Measurements from ENCODE around the gene ZBTB7C.

The ZBTB7C gene

DNA sequence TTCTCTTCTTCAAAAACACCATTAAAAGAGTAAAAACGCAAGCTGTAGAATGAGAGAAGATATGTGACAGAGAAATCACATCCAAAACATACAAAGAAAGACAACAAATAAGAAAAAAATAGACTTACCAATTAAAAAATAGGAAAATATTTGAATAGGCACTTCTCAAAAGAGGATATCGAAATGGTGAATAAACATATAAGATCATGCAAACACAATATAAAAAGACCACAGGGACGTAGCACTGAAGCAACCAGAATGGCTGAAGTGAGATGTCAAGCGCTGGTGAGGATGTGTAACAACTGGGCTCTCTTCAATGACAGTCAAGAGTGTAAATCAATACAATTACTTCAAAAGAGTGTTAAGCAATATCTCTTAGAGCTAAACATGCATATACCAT lies 202.3 kb downstream of the ZBTB7C start:
- no peak for DNase-seq

GRCh38 chr18:48203961-48204666 lies 205.1 kb downstream of the ZBTB7C start:
- no peak for DNase-seq

DNA sequence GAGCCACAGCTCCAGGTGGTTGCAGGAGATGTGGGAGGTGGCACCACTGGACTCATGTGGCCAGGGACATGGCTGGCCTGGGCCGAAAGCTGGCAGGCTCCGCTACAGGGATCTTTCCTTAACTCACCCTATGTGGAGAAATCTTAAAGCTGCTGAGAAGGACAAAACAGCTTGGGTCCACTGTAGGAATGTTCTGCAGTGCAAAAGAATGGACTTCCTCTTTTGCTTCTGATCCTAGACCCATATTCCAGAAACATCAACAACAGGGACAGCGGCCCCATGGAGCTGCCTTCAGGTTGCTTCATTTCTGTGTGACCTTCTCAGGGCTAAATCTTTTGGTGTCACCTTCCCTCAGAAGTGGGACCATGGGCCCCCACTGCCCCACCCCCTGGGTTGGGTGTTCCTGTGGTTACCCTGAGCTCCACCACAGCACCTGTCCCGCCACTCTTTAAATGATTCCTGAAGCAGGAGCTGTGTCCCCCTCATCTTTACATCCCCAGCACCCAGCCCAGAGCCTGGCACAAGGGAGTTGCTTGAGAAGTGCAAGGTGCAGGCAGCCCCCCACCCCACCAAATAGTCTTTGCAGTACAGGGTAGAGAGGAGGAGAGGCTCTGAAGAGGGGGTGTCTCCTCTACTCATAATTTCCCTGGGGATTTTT lies 205.8 kb downstream of the ZBTB7C start:
- no peak for DNase-seq

DNA sequence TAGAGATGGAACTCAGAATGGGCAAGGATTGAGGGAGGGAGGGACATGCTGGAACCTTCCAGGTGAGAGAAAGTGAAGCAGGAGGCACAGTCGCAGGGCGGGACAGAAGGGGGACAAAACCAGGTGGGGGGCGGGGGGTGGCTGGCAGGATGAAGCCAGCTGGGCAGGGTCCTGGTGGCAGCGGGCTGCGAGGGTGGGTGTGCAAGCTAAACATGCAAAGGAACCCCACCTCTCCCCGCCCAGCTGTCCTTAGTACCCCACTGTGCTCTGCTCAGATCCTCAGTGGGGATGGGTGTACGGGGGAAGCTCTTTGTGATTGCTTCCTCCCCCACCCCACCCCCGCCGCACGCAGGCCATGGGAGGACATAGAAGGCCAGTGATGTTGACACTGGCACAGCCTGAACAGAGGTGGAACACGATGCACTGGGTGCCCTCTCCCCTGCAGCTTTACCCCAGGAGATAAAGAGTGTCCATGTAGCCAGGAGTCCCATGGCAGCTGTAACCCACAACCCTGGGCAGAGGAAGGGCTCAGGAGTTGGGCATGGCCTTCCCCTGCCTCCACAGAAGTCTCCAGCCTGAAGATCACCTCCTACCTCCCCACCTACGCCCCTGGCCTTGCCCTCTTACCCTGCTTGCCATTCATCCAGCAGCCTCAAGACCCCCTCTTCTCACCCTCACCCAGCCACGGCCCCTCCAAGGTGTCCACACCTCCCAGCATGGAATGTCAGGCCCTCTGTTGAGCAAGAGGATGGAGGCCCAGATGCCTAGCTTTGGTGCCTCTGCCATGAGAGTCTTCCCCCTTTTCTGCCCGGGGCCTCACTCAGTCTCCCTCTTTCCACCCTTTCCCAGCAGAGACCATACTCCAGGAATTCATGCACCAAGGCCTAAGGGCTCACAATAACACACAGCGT lies 206.6 kb downstream of the ZBTB7C start:
- DNase-seq, result no peak

DNA sequence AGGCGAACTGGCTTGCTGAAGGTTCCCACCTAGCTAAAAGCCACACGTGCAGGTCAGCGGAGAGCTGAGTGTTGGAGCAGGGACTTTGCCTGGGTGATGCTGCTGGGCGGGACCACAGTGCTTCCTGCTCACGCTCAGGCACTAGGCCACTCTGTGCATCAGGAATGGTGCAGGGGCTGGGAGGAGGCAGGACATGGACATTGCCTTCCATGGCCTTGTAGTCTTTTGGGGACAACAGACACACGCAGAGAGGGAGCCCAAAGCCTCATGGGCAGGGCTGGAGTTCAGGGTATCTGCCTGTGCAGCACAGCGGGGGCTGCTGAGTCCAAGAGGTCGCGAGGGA lies 207.2 kb downstream of the ZBTB7C start:
- DNase-seq, result no peak

DNA sequence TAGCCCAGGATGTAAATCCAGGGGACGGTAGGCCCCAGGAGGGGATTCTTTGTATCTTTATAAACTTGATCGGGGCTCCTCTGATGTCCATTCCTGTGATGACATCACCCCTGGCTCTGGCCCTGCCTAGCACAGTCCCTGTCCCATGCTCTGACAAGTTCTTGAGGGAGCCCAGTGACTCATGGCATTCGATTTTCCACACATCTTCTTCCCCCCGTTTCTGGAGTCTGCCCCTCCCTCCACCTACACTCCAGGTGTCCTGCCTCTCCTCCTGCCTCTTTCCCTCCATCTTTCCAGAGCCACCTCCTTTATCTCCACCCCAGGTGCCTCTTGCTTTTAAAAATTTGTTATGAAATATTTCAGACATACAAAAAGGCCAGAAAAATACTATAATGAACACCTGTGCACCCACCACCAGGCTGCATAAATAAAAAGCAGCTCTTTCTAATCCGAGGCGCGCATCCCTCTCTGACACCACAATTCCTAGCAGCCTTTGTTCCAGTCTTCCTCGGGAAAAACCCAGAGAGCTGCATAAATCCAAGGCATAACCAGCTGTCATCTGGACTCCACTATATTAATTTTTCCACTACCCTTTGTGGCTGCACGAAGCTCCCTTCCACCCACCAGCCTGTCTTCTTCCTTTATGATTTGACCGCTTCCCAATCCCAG lies 207.7 kb downstream of the ZBTB7C start:
- DNase-seq, result no peak

- no peak for DNase-seq
These were observed 208.4 kb downstream of the ZBTB7C start for GRCh38 chr18:48200631-48201336.

GRCh38 chr18:48199399-48199798 lies 209.8 kb downstream of the ZBTB7C start:
- no peak for DNase-seq

GRCh38 chr18:48197819-48198218 lies 211.4 kb downstream of the ZBTB7C start:
- no peak for DNase-seq

DNA sequence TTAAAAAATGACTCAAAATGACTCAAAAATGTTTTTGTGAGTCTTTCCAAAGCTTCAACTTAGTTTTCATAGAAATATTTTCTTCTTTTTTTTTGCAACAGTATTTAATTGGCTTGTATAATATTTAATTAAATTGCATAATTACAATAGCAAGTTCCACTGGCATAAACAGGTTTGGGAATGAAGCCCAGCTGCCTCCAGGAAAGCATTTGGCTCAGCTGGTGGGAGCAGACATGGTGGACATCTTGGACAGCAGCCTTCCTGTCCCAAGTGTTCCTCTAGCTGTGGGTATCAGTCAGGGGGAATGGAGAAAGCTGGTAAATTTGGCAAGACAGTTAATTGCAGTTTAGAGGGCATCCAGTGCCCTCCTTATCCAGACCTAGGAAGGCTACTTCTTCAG lies 213.4 kb downstream of the ZBTB7C start:
- no peak for DNase-seq

- DNase-seq, result no peak
These were observed 214.5 kb downstream of the ZBTB7C start for GRCh38 chr18:48194591-48195181.

DNA sequence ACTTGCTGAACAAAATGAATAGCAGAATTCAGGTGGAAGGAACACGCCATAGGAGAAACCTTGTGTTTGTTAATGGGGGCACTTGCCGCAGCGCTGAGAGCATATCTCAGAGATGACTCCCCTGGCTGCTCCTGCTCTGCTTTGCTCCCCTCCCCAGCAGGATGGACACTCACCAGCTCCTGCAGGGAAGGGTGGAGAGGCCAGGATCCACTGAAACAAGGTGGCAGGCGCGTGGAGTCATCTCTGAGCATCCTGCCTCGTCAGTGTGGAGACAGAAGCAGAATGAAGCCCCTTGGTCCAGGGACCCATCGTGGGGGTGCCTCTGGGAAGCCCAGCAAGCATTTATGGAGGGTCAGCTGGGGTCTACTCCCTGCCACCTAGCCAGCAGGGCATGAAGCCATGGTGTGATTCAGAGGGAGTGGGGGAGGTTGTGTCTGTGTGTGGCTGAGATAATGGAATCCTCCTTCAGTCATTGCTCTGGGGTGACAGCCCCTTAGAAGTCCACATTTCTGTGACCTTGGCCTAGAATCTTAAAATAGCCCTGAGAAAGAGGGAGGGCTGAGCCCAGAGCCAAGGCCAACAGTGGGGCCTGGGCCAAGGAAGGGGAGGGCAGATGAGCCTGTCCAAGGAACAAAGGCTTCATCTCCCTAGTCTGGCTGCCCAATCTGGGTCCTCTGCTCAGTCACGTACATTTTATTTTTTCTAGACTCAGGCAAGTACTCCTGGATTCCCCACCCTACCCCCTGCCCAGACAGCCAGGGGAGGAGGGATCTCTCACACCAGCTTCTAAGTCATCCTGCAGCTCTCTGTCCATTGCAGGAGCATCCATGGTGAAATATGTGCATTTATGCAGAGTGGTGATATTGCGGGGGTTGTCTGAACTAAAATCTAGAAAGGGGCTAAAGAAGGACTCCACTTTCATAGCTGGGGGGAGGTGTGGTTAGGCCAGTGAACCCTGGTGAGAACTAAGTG lies 215.4 kb downstream of the ZBTB7C start:
- DNase-seq, result no peak

- no peak for DNase-seq
These were observed 216.6 kb downstream of the ZBTB7C start for GRCh38 chr18:48192542-48192941.

DNA sequence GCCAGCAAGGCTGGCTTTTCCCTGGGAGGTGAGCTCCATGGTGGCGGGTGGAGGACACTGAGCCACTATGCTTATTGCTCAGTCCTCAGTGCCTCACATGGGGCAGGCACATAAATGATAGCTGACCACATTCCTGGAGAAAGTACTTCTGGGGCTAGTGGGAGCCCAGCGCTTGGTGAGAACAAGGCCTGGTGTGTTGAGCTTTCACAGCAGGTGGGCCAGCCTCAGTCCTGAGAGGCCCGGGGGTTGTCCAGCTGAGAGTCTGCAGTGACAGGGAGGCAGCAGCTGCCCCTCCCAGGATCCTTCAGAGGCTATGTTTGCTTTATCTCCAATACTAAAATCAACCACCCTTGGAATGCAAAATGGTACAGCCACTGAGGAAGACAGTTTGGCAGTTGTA lies 217.7 kb downstream of the ZBTB7C start:
- no peak for DNase-seq

DNA sequence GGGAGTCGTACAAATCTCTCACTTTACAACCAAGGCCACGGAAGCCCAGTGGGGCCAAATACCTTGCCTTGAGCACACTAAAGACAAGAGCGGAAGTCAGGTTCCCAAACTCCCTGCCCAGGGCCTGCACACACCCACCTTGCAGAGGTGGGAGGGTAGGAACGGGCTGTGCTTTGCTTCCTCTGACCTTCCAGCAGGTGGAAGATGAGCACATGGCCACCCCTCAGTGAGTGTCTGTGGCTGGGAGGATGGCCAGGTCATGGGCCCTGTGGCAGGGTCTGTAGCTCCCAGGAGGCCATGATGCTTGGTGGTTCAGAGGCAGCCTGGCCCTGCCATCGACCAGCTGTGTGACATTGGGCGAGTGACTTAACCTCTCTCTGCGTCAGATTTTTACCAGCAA lies 218.2 kb downstream of the ZBTB7C start:
- no peak for DNase-seq

DNA sequence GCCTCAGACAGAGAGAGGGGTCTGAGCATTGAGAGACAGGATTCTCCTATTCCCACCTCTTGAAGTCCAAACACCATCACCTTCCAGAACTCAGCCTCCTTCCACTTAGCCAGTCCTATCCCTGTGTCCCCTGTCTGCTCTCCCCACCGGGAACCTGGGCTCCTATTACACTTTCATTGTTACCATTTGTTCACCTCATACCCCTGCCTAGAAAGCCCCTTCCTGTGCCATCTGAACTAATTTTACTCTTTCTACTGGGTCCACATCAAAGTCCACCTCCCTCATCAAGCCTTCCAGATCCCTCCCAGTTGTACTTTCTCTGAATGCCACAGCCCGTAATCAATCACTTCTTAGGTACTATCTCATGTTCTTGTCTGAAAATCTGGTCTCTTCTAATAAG lies 220.6 kb downstream of the ZBTB7C start:
- DNase-seq, result no peak

GRCh38 chr18:48186861-48187260 lies 222.3 kb downstream of the ZBTB7C start:
- no peak for DNase-seq

DNA sequence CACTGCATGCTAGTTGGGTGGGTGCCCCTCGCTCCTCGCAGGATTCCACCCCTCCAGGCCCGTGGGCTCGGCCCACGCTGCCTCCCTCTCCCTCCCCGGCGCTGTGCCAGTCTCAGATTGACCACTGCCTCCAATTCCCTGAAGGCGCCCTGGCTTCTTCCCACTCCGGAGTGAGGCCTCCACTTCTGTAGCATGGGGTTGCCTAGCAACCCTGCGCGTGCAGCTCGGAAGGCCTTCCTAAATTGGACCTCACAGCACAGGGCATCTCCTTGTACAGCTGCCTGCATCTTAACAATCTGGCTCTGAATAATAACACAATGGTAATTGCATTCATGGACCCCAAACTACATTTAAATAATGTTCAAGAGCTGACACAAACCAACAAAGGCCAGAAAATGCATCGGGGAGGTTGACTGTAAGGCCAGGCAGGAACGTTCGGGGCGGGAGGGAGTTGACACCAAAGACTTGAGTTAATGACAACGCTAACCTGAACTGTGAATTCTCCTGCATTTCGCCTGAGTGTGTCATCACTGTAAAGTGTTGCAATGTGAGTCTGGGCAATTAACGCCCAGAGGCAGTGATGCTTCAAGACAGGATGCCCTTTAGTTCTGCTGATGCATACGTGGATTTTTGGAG lies 222.9 kb downstream of the ZBTB7C start:
- no peak for DNase-seq

DNA sequence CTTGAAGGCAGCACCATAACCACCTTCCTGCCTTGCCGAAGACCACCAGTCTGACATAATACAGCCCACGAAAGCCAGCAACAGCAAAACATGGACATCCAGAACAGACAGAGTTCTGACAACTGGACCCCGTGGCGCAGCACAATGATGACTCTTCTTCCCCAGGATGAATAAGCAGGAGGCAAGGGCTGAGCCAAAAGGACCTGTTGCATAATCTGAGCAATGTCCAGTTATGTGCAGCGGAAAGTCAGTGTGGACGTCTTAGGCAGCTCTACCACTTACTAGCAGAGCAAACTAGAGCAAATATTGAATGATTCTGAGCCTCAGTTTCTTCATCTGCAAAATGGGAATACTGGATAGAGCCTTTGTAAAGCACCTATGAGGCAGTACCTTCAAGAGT lies 225.1 kb downstream of the ZBTB7C start:
- DNase-seq, result no peak

DNA sequence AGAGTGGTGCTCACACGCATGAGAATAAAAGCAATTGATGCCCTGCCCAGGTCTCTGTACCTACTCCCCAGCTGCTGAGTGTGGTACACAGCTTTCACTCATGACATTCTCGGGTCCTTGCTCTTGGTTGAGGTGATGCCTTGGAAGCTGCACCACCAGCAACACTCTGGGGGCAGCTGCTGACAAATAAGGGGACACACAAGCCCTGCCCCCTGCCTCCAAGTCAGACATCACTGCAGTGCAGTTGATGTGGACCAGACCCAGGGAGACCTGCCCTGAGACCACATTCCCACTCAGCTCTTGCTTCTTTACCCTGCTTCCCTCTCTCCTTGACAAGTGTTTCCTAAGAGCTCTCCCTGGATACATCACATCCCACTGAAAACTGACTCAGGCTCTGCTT lies 225.6 kb downstream of the ZBTB7C start:
- DNase-seq, result no peak

DNA sequence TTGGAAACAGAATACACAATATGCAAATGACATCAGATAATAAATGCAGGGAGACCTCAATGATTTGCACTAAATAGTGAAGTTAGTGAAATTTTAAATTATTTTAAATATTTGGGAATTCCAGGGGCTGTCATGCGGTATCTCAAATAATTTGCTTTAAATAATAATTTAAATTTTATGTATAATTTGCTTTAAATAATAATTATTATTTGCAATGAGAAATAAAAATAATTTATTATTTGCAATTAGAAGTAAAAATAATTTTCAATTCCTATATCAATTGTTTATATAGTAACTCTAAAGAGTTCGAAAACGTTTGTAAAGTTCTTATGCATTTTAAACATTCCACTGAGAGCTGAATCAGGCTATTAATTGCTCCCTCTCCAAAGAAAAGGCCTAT lies 226.4 kb downstream of the ZBTB7C start:
- no peak for DNase-seq

Data from NCI-H524 treated with DMSO at 0.1 percent for 48 hours (cell line).